ENCODE measurements around the gene NTN4.
"Not testable (repeated sequence)": the region's sequence is repeated elsewhere in the genome, so short reads cannot be mapped to it uniquely, and the experiment has no call there.

Gene NTN4

DNA sequence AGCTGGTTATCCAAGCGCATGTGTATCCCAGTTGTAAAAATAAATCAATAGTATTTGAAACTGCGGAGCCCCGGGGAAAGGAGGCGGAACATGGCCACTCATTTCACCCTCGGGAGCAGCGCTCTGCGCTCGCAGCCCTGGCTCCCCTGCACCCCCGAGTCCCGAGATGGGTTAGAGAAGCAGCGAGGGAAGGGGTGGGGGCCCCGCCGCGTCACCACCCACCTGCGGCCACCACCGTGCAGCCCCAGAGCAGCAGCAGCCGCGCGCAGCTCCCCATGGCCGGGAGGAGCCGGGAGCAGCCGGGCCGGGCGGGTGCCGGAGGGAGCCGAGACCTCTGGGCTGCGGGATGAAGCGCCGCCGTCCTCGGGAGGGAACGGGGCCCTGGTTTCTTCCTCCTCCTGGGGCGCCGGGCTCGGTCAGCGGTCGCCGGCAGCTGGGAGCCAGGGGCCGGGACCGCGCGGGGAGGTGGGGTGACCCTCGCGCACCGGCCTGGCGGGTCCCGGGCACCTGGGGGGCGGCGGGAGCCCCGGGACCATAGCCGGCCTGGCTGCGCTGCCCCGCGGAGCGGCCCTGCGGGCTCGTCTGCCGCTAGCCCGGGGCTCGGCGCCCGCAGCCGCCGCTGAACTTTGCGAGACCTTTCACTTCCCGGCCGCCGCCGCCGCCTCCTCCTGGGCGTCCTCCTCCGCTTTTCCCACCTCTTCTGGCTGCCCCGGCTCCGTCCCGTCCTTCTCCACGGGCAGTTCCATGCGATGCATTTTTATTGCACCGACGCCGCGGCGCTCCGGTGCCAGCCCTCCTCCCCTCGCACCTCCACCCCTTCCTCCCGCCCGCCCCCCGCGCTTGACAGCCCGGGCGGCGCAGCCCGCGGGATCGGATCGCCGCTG, at the start of gene NTN4:
TSS of gene NTN4 (minus strand) at position 732 of the 884 bp plus-strand sequence. CDS start at position 277, 455 bp downstream.
- DNase-seq: no peak

GRCh38 chr12:95838125-95838524, 47.6 kb upstream of the NTN4 start:
- DNase-seq: no peak

- no peak for DNase-seq
These were observed 46.9 kb upstream of the NTN4 start for GRCh38 chr12:95837240-95838038.

GRCh38 chr12:95836630-95837239, 46.2 kb upstream of the NTN4 start:
- DNase-seq: no peak

DNA sequence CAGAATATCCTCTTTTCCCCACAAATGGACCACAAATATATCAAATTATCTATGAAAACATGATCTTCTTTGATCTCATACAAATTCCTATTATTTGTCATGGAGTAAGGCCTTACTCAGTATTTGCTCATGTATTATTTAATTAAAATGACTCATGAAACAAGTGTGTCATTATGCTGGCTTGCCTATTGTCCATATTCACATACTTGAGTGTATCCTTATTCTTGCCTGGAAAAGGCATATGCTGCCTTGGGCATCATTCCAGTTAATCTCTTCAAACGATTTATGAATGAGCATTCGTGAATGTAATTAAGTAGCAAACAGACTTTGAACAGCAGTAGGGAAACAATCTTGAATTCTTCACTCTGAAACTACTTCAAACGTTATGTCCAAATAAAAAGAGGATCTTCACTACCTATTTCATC, 45.6 kb upstream of the NTN4 start:
- no peak for DNase-seq

DNA sequence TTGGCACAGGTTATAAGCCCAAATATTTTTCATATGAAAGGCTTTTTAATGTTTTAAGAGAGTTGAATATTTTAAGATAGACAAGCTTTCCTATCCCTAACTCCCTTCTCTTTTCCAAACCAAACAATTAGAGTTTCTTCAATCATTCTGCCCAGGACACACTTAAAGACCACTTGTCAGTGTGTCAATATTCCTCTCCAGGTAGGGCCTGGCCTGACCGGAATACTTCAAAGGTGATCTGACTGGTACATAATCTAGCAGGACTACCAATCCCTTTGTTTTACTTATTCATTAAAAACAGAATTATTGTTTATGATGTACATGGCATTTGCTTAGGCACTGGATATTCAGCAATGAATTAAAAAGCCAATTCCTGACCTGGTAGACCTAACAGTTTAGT, 44.0 kb upstream of the NTN4 start:
- no peak for DNase-seq

- no peak for DNase-seq
These were observed 39.9 kb upstream of the NTN4 start for GRCh38 chr12:95830335-95831089.

GRCh38 chr12:95829395-95829794, 38.8 kb upstream of the NTN4 start:
- no peak for DNase-seq

DNA sequence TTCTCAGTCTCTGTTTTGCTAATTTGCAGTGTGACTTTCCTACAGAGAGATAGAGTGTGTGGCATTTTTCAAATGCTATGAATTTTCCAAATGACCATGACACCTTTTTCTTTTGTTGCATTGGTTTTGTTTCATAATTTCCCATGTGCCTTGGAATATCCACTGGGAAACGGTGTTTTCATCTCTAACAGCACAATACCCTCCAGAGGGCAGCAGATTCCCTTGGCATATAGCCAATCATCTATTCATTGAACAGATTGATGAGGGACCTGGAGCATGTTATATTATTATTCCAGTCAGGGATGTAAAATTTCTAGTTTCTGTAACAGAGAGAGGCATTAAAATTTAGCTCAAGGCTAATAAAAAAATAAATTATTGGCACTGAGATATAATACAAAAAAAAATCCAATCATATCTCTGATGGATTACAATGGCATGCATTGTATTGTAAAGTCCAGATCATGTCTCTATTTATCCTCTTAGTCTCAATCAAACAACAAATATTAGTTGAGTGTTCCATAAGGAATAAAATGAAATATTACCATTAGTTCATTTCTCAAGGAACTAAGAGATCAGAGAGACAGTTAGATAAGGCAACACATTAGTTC, 29.6 kb upstream of the NTN4 start:
- DNase-seq: no peak

- DNase-seq: no peak
These were observed 25.2 kb upstream of the NTN4 start for GRCh38 chr12:95815632-95816212.

GRCh38 chr12:95812155-95812554, 21.6 kb upstream of the NTN4 start:
- not testable (repeated sequence) for DNase-seq

DNA sequence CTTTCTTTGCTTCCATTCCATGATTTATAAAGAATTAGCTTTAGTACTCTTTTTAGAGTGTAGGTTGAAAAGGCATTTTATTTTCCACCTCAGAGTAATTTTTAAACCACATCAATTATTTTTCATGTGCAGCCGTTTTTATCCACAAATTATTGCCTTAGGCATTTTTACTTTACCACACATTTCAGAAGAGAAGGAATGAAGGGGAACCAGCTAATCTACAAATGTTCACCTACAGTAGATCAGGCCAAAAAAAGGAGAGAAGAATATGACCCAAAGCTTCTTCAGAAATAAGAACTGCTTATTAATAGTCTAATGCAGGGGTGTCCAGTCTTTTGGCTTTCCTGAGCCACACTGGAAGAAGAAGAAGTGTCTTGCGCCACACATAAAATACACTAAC, 19.8 kb upstream of the NTN4 start:
- no peak for DNase-seq

- DNase-seq: no peak
These were observed 18.6 kb upstream of the NTN4 start for GRCh38 chr12:95809000-95809680.

GRCh38 chr12:95808146-95808545, 17.6 kb upstream of the NTN4 start:
- no peak for DNase-seq

- no peak for DNase-seq
These were observed 15.5 kb upstream of the NTN4 start for GRCh38 chr12:95805864-95806671.

DNA sequence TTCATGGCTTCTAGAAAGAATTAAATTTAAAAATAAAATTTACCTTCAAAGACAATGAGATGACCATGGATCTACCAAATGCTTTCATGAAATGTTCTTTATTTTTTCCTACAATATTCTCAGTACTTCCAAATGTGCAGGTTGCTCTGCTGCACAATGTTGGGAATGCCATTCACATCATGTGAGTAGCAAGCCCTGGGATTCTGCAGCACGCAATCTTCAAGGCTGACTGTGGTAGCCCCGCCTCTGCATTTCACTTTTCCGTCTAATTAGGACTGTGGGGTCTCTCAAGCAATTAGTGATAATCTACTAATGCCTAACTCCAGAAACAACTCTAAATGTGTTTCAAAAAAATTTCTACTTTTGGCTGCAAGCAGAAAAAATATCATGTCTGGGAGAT, 13.7 kb upstream of the NTN4 start:
- no peak for DNase-seq

DNA sequence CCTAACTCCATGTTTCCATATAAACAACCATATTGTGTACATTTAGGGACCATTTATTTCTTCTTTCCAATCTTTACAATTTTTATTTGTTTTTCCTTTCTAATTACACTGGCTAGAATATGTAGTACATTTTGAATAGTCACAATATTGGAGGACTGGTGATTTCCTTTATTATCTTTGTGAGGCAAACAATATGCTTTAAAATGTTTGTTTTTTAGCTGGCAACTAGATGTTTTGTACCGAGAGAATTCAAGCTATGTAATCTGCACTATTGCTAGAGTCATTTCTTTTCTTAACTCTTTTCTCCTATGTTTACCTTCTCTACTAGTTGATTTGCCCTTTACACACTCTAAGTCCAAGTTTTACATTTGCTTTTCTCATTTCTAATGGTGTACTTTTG, 13.3 kb upstream of the NTN4 start:
- no peak for DNase-seq

- DNase-seq: no peak
These were observed 12.1 kb upstream of the NTN4 start for GRCh38 chr12:95802482-95803270.

DNA sequence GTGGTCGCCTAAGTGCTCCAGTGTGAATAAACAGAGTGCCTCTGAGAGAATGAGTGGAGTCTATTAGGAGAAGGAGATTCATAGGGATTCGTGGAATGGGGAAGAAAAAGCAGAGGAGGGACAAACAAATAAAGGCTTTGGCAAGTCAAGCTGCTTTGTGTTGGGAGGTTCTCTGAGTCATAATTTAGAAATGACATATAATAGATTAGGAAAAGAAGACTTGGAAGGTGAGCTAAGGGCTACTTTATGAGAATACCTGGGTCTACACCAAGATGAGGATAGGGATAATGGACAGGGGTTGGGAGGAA, 6.4 kb upstream of the NTN4 start:
- DNase-seq: no peak

All from DMS 273 treated with DMSO at 0.1 percent for 48 hours (cell line).